ENCODE results near the gene GPC5.
"Not testable (repeated sequence)": the region's sequence is repeated elsewhere in the genome, so short reads cannot be mapped to it uniquely, and the experiment has no call there.

The GPC5 gene

GRCh38 chr13:92602560-92602959, 1204.1 kb downstream of the GPC5 start:
- DNase-seq: no peak

- DNase-seq: no peak
These were observed 1211.0 kb downstream of the GPC5 start for GRCh38 chr13:92609376-92609775.

GRCh38 chr13:92612892-92613291, 1214.5 kb downstream of the GPC5 start:
- no peak for DNase-seq

GRCh38 chr13:92613921-92614320, 1215.5 kb downstream of the GPC5 start:
- DNase-seq: no peak

- no peak for DNase-seq
These were observed 1223.6 kb downstream of the GPC5 start for GRCh38 chr13:92621985-92622384.

- no peak for DNase-seq
These were observed 1224.5 kb downstream of the GPC5 start for GRCh38 chr13:92622905-92623304.

GRCh38 chr13:92626274-92626673, 1227.9 kb downstream of the GPC5 start:
- DNase-seq: no peak

- no peak for DNase-seq
These were observed 1242.5 kb downstream of the GPC5 start for GRCh38 chr13:92640936-92641335.

- DNase-seq: no peak
These were observed 1250.9 kb downstream of the GPC5 start for GRCh38 chr13:92649140-92649813.

GRCh38 chr13:92656103-92656502, 1257.7 kb downstream of the GPC5 start:
- no peak for DNase-seq

GRCh38 chr13:92656648-92657047, 1258.2 kb downstream of the GPC5 start:
- no peak for DNase-seq

GRCh38 chr13:92657565-92657964, 1259.1 kb downstream of the GPC5 start:
- DNase-seq: no peak

- DNase-seq: no peak
These were observed 1259.9 kb downstream of the GPC5 start for GRCh38 chr13:92658293-92658692.

GRCh38 chr13:92661406-92661805, 1263.0 kb downstream of the GPC5 start:
- no peak for DNase-seq

- no peak for DNase-seq
These were observed 1269.7 kb downstream of the GPC5 start for GRCh38 chr13:92668157-92668556.

- no peak for DNase-seq
These were observed 1271.7 kb downstream of the GPC5 start for GRCh38 chr13:92670096-92670495.

GRCh38 chr13:92671821-92672220, 1273.4 kb downstream of the GPC5 start:
- no peak for DNase-seq

GRCh38 chr13:92676246-92676645, 1277.8 kb downstream of the GPC5 start:
- DNase-seq: no peak

GRCh38 chr13:92677571-92677970, 1279.2 kb downstream of the GPC5 start:
- no peak for DNase-seq

- DNase-seq: no peak
These were observed 1281.2 kb downstream of the GPC5 start for GRCh38 chr13:92679602-92680001.

GRCh38 chr13:92681239-92681638, 1282.8 kb downstream of the GPC5 start:
- no peak for DNase-seq

GRCh38 chr13:92682832-92683517, 1284.6 kb downstream of the GPC5 start:
- no peak for DNase-seq

GRCh38 chr13:92694047-92694446, 1295.6 kb downstream of the GPC5 start:
- no peak for DNase-seq

GRCh38 chr13:92695827-92696226, 1297.4 kb downstream of the GPC5 start:
- not testable (repeated sequence) for DNase-seq

- DNase-seq: no peak
These were observed 1318.3 kb downstream of the GPC5 start for GRCh38 chr13:92716749-92717148.

Measured in stimulated activated CD4-positive, alpha-beta T cell treated with anti-CD3 and anti-CD28 coated beads, Interleukin-15, amount 100 ng/mL, for 24 hours (primary cell).